Transverse colon (tissue), 4 donors: ENCODE results near the gene BORCS8.

Experiments
- CTCF ChIP-seq, 5 experiments: fragments of 200-600 bp in 3 of 5; fragments of 450-650 bp in 2 of 5; sonication (generic) in 3 of 5; IDR thresholded peaks; 1 replicate in 2 of 5; 2 replicates in 3 of 5; pipeline ENCODE4 v1.5.1; 2016 to 2017; ENCODE audit warnings: antibody characterized with exemption in 5 of 5, inconsistent platforms in 3 of 5, mild to moderate bottlenecking in 2 of 5, moderate library complexity in 1 of 5
- POLR2A ChIP-seq: fragments of 450-650 bp; IDR thresholded peaks from one replicate; pipeline ENCODE4 v1.6.1; 2016; ENCODE audit warnings: antibody characterized with exemption, mild to moderate bottlenecking, moderate library complexity
- POLR2AphosphoS5 ChIP-seq, 3 donors: sonication (generic); formaldehyde crosslinking; IDR thresholded peaks; one replicate each; pipeline ENCODE4 v1.6.1; 2016; ENCODE audit warnings: antibody characterized with exemption in 3 of 3

GRCh38 chr19:19192910-19193423, 1.0 kb upstream of the BORCS8 start:
- no peak for TF ChIP-seq POLR2A
- no peak for TF ChIP-seq CTCF (IDR thresholded peaks at IDR 0.05)
- no peak for TF ChIP-seq POLR2AphosphoS5 (IDR thresholded peaks at IDR 0.05)
